Measurements from ENCODE around the gene BICD2.
"Not testable (repeated sequence)": the region's sequence is repeated elsewhere in the genome, so short reads cannot be mapped to it uniquely, and the experiment has no call there.

BICD2 gene

GRCh38 chr9:92768816-92769215, 4.2 kb upstream of the BICD2 start:
- not testable (repeated sequence) for H3K14ac ChIP-seq (ENCODE audit: low read length); H3K9ac ChIP-seq (ENCODE audit: low read depth, low read length, poor library complexity); H3K4me3 ChIP-seq (ENCODE audit: low read length in 2 of 2); H3K79me1 ChIP-seq (ENCODE audit: low read depth, low read length); H3K4me2 ChIP-seq (ENCODE audit: insufficient read depth, low read length, poor library complexity, severe bottlenecking); H3K27me3 ChIP-seq (ENCODE audit: control insufficient read depth in 3 of 3, insufficient read depth in 3 of 3, low read depth in 1 of 3, low read length in 3 of 3); H2AFZ ChIP-seq (ENCODE audit: low read length); H2BK15ac ChIP-seq (ENCODE audit: low read length); H3K23ac ChIP-seq (ENCODE audit: low read depth, low read length, poor library complexity); H3K27ac ChIP-seq (replicated peaks; ENCODE audit: low read length); H3K36me3 ChIP-seq (replicated peaks in 1 of 2; ENCODE audit: control insufficient read depth in 2 of 2, insufficient read depth in 2 of 2, low read length in 2 of 2); H3K18ac ChIP-seq (ENCODE audit: low read length); H3K4ac ChIP-seq (ENCODE audit: low read length); DNase-seq (ENCODE audit: low spot score); H2BK120ac ChIP-seq (ENCODE audit: low read depth, low read length); H2AK5ac ChIP-seq (ENCODE audit: low read depth, low read length); H3K9me3 ChIP-seq (replicated peaks in 1 of 2; ENCODE audit: control insufficient read depth in 2 of 2, insufficient read depth in 1 of 2, low read depth in 1 of 2, low read length in 2 of 2); H4K8ac ChIP-seq (ENCODE audit: low read depth, low read length); H2BK5ac ChIP-seq (ENCODE audit: low read length); H4K91ac ChIP-seq (ENCODE audit: low read depth, low read length, poor library complexity); H2BK12ac ChIP-seq (ENCODE audit: low read length)
- WGBS, 2 donors (ENCODE audit: extremely low coverage in 2 of 2, insufficient read length in 2 of 2, insufficient replicate concordance in 1 of 2): no CpG with 5 or more reads among the region's 10 CpGs
- peaks cover 10 to 11% of the 10 kb centered on the region in 2 donors for H3K4me1 ChIP-seq (ENCODE audit: control insufficient read depth in 2 of 2, insufficient read depth in 1 of 2, low read depth in 1 of 2, low read length in 2 of 2)

GRCh38 chr9:92767066-92768054, 2.7 kb upstream of the BICD2 start:
- Histone ChIP-seq H3K23ac (ENCODE audit: low read depth, low read length, poor library complexity) (no peak overlapping the region), H3K14ac (ENCODE audit: low read length) (no peak overlapping the region), H3K4me2 (ENCODE audit: insufficient read depth, low read length, poor library complexity, severe bottlenecking) (no peak overlapping the region), H2BK12ac (ENCODE audit: low read length) (no peak overlapping the region), H2BK5ac (ENCODE audit: low read length) (no peak overlapping the region), H4K91ac (ENCODE audit: low read depth, low read length, poor library complexity) (no peak overlapping the region), H2BK120ac (ENCODE audit: low read depth, low read length) (no peak overlapping the region), H2AFZ (ENCODE audit: low read length) (no peak overlapping the region), H3K4me1 (ENCODE audit: control insufficient read depth in 2 of 2, insufficient read depth in 1 of 2, low read depth in 1 of 2, low read length in 2 of 2) (peaks cover 17 to 21% of the 10 kb centered on the region in 2 donors), H2AK5ac (ENCODE audit: low read depth, low read length) (peak overlapping the region; percentile 12), H3K79me1 (ENCODE audit: low read depth, low read length) (peaks cover 14% of the 10 kb centered on the region), H4K8ac (ENCODE audit: low read depth, low read length) (no peak overlapping the region), H3K27me3 (ENCODE audit: control insufficient read depth in 3 of 3, insufficient read depth in 3 of 3, low read depth in 1 of 3, low read length in 3 of 3) (peaks cover 0 to 2% (median 0%) of the 10 kb centered on the region in 3 experiments), H3K9me3 (replicated peaks in 1 of 2; ENCODE audit: control insufficient read depth in 2 of 2, insufficient read depth in 1 of 2, low read depth in 1 of 2, low read length in 2 of 2) (no peaks in the 10 kb centered on the region), H3K27ac (replicated peaks; ENCODE audit: low read length) (no peak overlapping the region), H3K4ac (ENCODE audit: low read length) (no peak overlapping the region), H3K18ac (ENCODE audit: low read length) (no peak overlapping the region), H3K9ac (ENCODE audit: low read depth, low read length, poor library complexity) (no peak overlapping the region), H2BK15ac (ENCODE audit: low read length) (no peak overlapping the region), H3K36me3 (replicated peaks in 1 of 2; ENCODE audit: control insufficient read depth in 2 of 2, insufficient read depth in 2 of 2, low read length in 2 of 2) (peaks cover 0 to 2% of the 10 kb centered on the region in 2 donors), H3K4me3 (ENCODE audit: low read length in 2 of 2) (no peak overlapping the region)
- WGBS, 2 donors (ENCODE audit: extremely low coverage in 2 of 2, insufficient read length in 2 of 2, insufficient replicate concordance in 1 of 2): no CpG with 5 or more reads among the region's 9 CpGs
- DNase-seq (ENCODE audit: low spot score): no peak

- H2BK12ac ChIP-seq (ENCODE audit: low read length): no peak overlapping the region
- peaks cover 0 to 2% (median 0%) of the 10 kb centered on the region in 3 experiments for H3K27me3 ChIP-seq (ENCODE audit: control insufficient read depth in 3 of 3, insufficient read depth in 3 of 3, low read depth in 1 of 3, low read length in 3 of 3)
- peaks cover 24% of the 10 kb centered on the region for H3K79me1 ChIP-seq (ENCODE audit: low read depth, low read length)
- H3K4ac ChIP-seq (ENCODE audit: low read length): no peak overlapping the region
- H3K27ac ChIP-seq (replicated peaks; ENCODE audit: low read length): peak overlapping the region; percentile 98
- no peak overlapping the region for H2BK120ac ChIP-seq (ENCODE audit: low read depth, low read length)
- peaks cover 15 to 16% of the 10 kb centered on the region in 2 donors for H3K4me1 ChIP-seq (ENCODE audit: control insufficient read depth in 2 of 2, insufficient read depth in 1 of 2, low read depth in 1 of 2, low read length in 2 of 2)
- peak overlapping the region; percentile 98 for H2AFZ ChIP-seq (ENCODE audit: low read length)
- peak overlapping the region; percentile 99 for H3K18ac ChIP-seq (ENCODE audit: low read length)
- H3K4me3 ChIP-seq (ENCODE audit: low read length in 2 of 2): peak overlapping the region; percentile 93 to 98
- H4K91ac ChIP-seq (ENCODE audit: low read depth, low read length, poor library complexity): no peak overlapping the region
- peak overlapping the region; percentile 98 for H3K23ac ChIP-seq (ENCODE audit: low read depth, low read length, poor library complexity)
- H3K4me2 ChIP-seq (ENCODE audit: insufficient read depth, low read length, poor library complexity, severe bottlenecking): peak overlapping the region; percentile 58
- H2BK15ac ChIP-seq (ENCODE audit: low read length): no peak overlapping the region
- H4K8ac ChIP-seq (ENCODE audit: low read depth, low read length): no peak overlapping the region
- peak overlapping the region; percentile 68 for H2AK5ac ChIP-seq (ENCODE audit: low read depth, low read length)
- no peak overlapping the region for H2BK5ac ChIP-seq (ENCODE audit: low read length)
- peaks cover 0 to 2% of the 10 kb centered on the region in 2 donors for H3K36me3 ChIP-seq (replicated peaks in 1 of 2; ENCODE audit: control insufficient read depth in 2 of 2, insufficient read depth in 2 of 2, low read length in 2 of 2)
- no CpG with 5 or more reads among the region's 75 CpGs for WGBS, 2 donors (ENCODE audit: extremely low coverage in 2 of 2, insufficient read length in 2 of 2, insufficient replicate concordance in 1 of 2)
- DNase-seq (ENCODE audit: low spot score): peak; percentile 98
- H3K9ac ChIP-seq (ENCODE audit: low read depth, low read length, poor library complexity): peak overlapping the region; percentile 96
- peak overlapping the region; percentile 91 for H3K14ac ChIP-seq (ENCODE audit: low read length)
- no peaks in the 10 kb centered on the region for H3K9me3 ChIP-seq (replicated peaks in 1 of 2; ENCODE audit: control insufficient read depth in 2 of 2, insufficient read depth in 1 of 2, low read depth in 1 of 2, low read length in 2 of 2)
Measured at GRCh38 chr9:92764988-92765936, 629 bp upstream of the BICD2 start.

All from neuronal stem cell (in vitro differentiated cells).